GM12874 (cell line): ENCODE results near the gene NUP205.

ENCODE experiments used
- CTCF ChIP-seq: IDR thresholded peaks from 2 replicates; pipeline ENCODE4 v1.5.1; 2011; ENCODE audit warnings: low read depth, mild to moderate bottlenecking, control low read depth, low read length, moderate library complexity; ENCODE audit not compliant: insufficient read depth

Gene NUP205

GRCh38 chr7:135557455-135558336 is at the start of gene NUP205:
TSS of gene NUP205 (plus strand) at chr7:135557917. CDS start at chr7:135557945, 28 bp downstream.
- TF ChIP-seq CTCF: no peak

GRCh38 chr7:135508883-135509588 is 48.7 kb upstream of the NUP205 start:
- TF ChIP-seq CTCF: no peak

- no peak for TF ChIP-seq CTCF
Measured at GRCh38 chr7:135509589-135509838, 48.2 kb upstream of the NUP205 start.

- TF ChIP-seq CTCF: no peak
Measured at GRCh38 chr7:135509839-135510591, 47.7 kb upstream of the NUP205 start, which contains the start of gene CNOT4. TSS of gene CNOT4 (minus strand) at chr7:135510102. CDS start at chr7:135438331, 71,771 bp downstream.

- TF ChIP-seq CTCF: no peak
Measured at GRCh38 chr7:135510592-135511183, 47.0 kb upstream of the NUP205 start.

GRCh38 chr7:135512135-135512887 is 45.4 kb upstream of the NUP205 start:
- TF ChIP-seq CTCF: peak; percentile 40; the same call in 1 of the 2 replicates
